Testis (tissue), 3 donors: ENCODE measurements around the gene POLR3H. TPM values are rescaled to one million over a fixed set of nuclear protein-coding genes. Genes with fewer than 3 reads are reported as not detected.

ENCODE experiments used
- DNase-seq: peaks from one replicate; pipeline ENCODE4 v3.0.0-alpha.2; 2019
- H3K27ac ChIP-seq, 2 donors: fragments of 200-600 bp; sonication (generic); one replicate each; pipeline ENCODE4 v1.5.1; 2019
- H3K27me3 ChIP-seq: fragments of 200-600 bp; sonication (generic); one replicate; pipeline ENCODE4 v1.5.1; 2019
- H3K36me3 ChIP-seq: fragments of 200-600 bp; sonication (generic); one replicate; pipeline ENCODE4 v1.5.1; 2017; ENCODE audit warnings: low read depth; ENCODE audit errors: missing control alignments
- H3K4me1 ChIP-seq: fragments of 200-600 bp; sonication (generic); one replicate; pipeline ENCODE4 v1.5.1; 2019
- H3K4me3 ChIP-seq, 2 donors: fragments of 200-600 bp; sonication (generic); one replicate each; pipeline ENCODE4 v1.5.1; 2017 to 2019
- H3K9me3 ChIP-seq: fragments of 200-600 bp; sonication (generic); one replicate; pipeline ENCODE4 v1.5.1; 2017
- CTCF ChIP-seq, 3 experiments: fragments of 450-650 bp in 2 of 3; fragments of 200-600 bp in 1 of 3; sonication (generic) in 1 of 3; IDR thresholded peaks; one replicate each; pipeline ENCODE4 v1.5.1; 2016 to 2019; ENCODE audit warnings: antibody characterized with exemption in 3 of 3, mild to moderate bottlenecking in 2 of 3, moderate library complexity in 1 of 3
- POLR2A ChIP-seq: fragments of 450-650 bp; IDR thresholded peaks from one replicate; pipeline ENCODE4 v1.6.1; 2017; ENCODE audit warnings: antibody characterized with exemption, mild to moderate bottlenecking, moderate library complexity
- WGBS, 2 donors: methylation state at CpG; one replicate each; pipeline ENCODE4 v1.1.5; 2018; 5-methylcytosine and 5-hydroxymethylcytosine counted together
- intact Hi-C: fragments of 100-400 bp; cut with DNase I; formaldehyde crosslinking; loops from one replicate; pipeline ENCODE4 v1.15.1; 2023; ENCODE audit warnings: low total_unique reads
- polyA plus RNA-seq: library from polyadenylated mRNA; stranded (reverse); fragments of 350-450 nt; fragmentation: Illumina TruSeq; extraction: RNeasy Lipid Tissue Mini Kit (QIAGEN cat#74804); gene quantifications from one replicate; pipeline ENCODE4 v1.2.3, GENCODE V29; 2014; ENCODE audit warnings: low read depth, low replicate concordance; ENCODE audit not compliant: insufficient read depth
- total RNA-seq, 2 donors: library from RNA; depleted of rRNA; stranded (reverse); fragments of >200 nt; gene quantifications; one replicate each; pipeline ENCODE4 v1.2.3, GENCODE V29; 2016

POLR3H gene
- total and polyA plus RNA-seq, 3 donors from 2014 or later: 23.3 to 38.9 (median 24.6) TPM

GRCh38 chr22:41517172-41518047 is 26.9 kb downstream of the POLR3H start:
- intact Hi-C loops: loop anchor here (5.0 kb wide), 1 partner anchor 115 kb away; no protein-coding TSS in a partner anchor
- peak; percentile 85 for DNase-seq
- Histone ChIP-seq H3K4me1 (peaks cover 13% of the 10 kb centered on the region), H3K36me3 (no peaks in the 10 kb centered on the region), H3K9me3 (no peaks in the 10 kb centered on the region), H3K4me3 (no peak overlapping the region), H3K27ac (no peak overlapping the region), H3K27me3 (no peaks in the 10 kb centered on the region)
- WGBS, 2 donors: 61 to 66% methylated on average over 5 to 22 of the region's 22 CpGs
- TF ChIP-seq CTCF (IDR thresholded peaks at IDR 0.05) (peak; percentile 85 to 90 (median 88)), POLR2A (no peak)

GRCh38 chr22:41516462-41516861 is 27.8 kb downstream of the POLR3H start:
- WGBS, 2 donors: 87 to 92% methylated on average over 8 of the region's 8 CpGs
- Histone ChIP-seq H3K9me3 (no peaks in the 10 kb centered on the region), H3K4me3 (no peak overlapping the region), H3K4me1 (peaks cover 21% of the 10 kb centered on the region), H3K27ac (no peak overlapping the region), H3K27me3 (no peaks in the 10 kb centered on the region), H3K36me3 (no peaks in the 10 kb centered on the region)
- DNase-seq: no peak
- TF ChIP-seq CTCF (IDR thresholded peaks at IDR 0.05): no peak
- TF ChIP-seq POLR2A: no peak
- intact Hi-C loops: loop anchor here (5.0 kb wide), 1 partner anchor 114 kb away; no protein-coding TSS in a partner anchor

- Histone ChIP-seq H3K27me3 (no peaks in the 10 kb centered on the region), H3K4me1 (peaks cover 30% of the 10 kb centered on the region), H3K36me3 (no peaks in the 10 kb centered on the region), H3K9me3 (no peaks in the 10 kb centered on the region), H3K4me3 (no peak overlapping the region), H3K27ac (peak overlapping the region in 1 of 2 donors; percentile 8)
- intact Hi-C loops: no loop called here
- 53 to 69% methylated on average over 5 of the region's 5 CpGs for WGBS, 2 donors
- TF ChIP-seq POLR2A (no peak), CTCF (IDR thresholded peaks at IDR 0.05) (no peak)
- no peak for DNase-seq
Measured at GRCh38 chr22:41513391-41513790, 30.9 kb downstream of the POLR3H start.

- peak; percentile 59 for DNase-seq
- H3K27me3 ChIP-seq: no peaks in the 10 kb centered on the region
- intact Hi-C loops: no loop called here
- TF ChIP-seq POLR2A: no peak
- no peak for TF ChIP-seq CTCF (IDR thresholded peaks at IDR 0.05)
- H3K4me3 ChIP-seq: no peak overlapping the region
- H3K36me3 ChIP-seq: no peaks in the 10 kb centered on the region
- 65 to 81% methylated on average over 11 to 17 of the region's 17 CpGs for WGBS, 2 donors
- no peaks in the 10 kb centered on the region for H3K9me3 ChIP-seq
- peaks cover 31% of the 10 kb centered on the region for H3K4me1 ChIP-seq
- peak overlapping the region in 1 of 2 donors; percentile 41 for H3K27ac ChIP-seq
Measured at GRCh38 chr22:41512421-41513194, 31.7 kb downstream of the POLR3H start.
